OCI-LY7 (cell line): ENCODE data around the gene SRPK2.

Experiments used
- CTCF ChIP-seq: fragments of 200-600 bp; sonication (generic); conservative IDR thresholded peaks from 2 replicates; pipeline ENCODE4 v1.5.1; 2014; ENCODE audit warnings: mild to moderate bottlenecking, antibody characterized with exemption, low read length, moderate library complexity, mixed read lengths
- EZH2phosphoT487 ChIP-seq: fragments of 200-600 bp; sonication (generic); IDR thresholded peaks from 2 replicates; pipeline ENCODE4 v1.6.1; 2018; ENCODE audit warnings: low read depth, borderline replicate concordance, mild to moderate bottlenecking, mixed run types, antibody characterized with exemption, low read length, moderate library complexity, mixed read lengths

DNA sequence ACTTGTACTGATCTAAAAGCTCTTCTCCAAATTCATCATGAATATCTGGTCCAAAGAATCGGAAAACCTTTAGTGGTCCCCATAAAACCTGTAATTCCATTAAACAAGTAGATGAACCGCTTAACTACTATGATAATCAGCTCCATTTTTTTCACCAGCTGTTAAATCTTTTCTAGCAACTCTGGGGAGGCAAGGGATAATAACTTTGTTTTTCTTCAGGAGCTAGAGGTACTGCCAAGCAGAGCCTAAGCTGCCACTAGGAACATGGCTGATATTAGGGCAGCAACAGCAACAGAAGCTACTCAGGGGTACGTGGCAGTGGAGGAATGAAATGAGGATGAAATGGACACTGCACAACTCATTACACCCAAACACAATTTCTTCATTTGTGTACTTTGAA lies 138.0 kb downstream of the SRPK2 start:
- TF ChIP-seq CTCF (no peak), EZH2phosphoT487 (no peak)
